Smooth muscle cell (in vitro differentiated cells): ENCODE data around the gene SDHB. TPM values are rescaled to one million over a fixed set of nuclear protein-coding genes. Genes with fewer than 3 reads are reported as not detected.

Experiments
- DNase-seq: peaks from one replicate; lab custom pipeline; 2025; ENCODE audit not compliant: unreplicated experiment; lab: John Stamatoyannopoulos, UW
- H2AFZ ChIP-seq: fragments of 200-600 bp; sonication (generic); 2 replicates; pipeline ENCODE4 v1.6.0; 2016; ENCODE audit warnings: antibody characterized with exemption, low read depth, mild to moderate bottlenecking
- H3F3A ChIP-seq: fragments of 200-600 bp; sonication (generic); 2 replicates; pipeline ENCODE4 v1.6.0; 2017; ENCODE audit warnings: antibody characterized with exemption, low read depth
- H3K27ac ChIP-seq: fragments of 200-600 bp; sonication (generic); 2 replicates; pipeline ENCODE4 v1.5.1; 2016; ENCODE audit warnings: low read depth, mild to moderate bottlenecking
- H3K27me3 ChIP-seq: fragments of 200-600 bp; sonication (generic); 2 replicates; pipeline ENCODE4 v1.6.1; 2016; ENCODE audit warnings: low read depth, mild to moderate bottlenecking
- H3K36me3 ChIP-seq: fragments of 200-600 bp; sonication (generic); 2 replicates; pipeline ENCODE4 v1.5.1; 2016; ENCODE audit warnings: low read depth
- H3K4me1 ChIP-seq: fragments of 200-600 bp; sonication (generic); 2 replicates; pipeline ENCODE4 v1.5.1; 2016; ENCODE audit warnings: low read depth
- H3K4me2 ChIP-seq: fragments of 200-600 bp; sonication (generic); 2 replicates; pipeline ENCODE4 v1.6.0; 2016; ENCODE audit warnings: mild to moderate bottlenecking
- H3K4me3 ChIP-seq: fragments of 200-600 bp; sonication (generic); 2 replicates; pipeline ENCODE4 v1.5.1; 2016; ENCODE audit warnings: mild to moderate bottlenecking
- H3K79me2 ChIP-seq: fragments of 200-600 bp; sonication (generic); 2 replicates; pipeline ENCODE4 v1.6.0; 2016; ENCODE audit warnings: low read depth, mild to moderate bottlenecking
- H3K9ac ChIP-seq: fragments of 200-600 bp; sonication (generic); 2 replicates; pipeline ENCODE4 v1.6.0; 2016; ENCODE audit warnings: low read depth
- H3K9me3 ChIP-seq: fragments of 200-600 bp; sonication (generic); replicated peaks from 2 replicates; pipeline ENCODE4 v1.5.1; 2016; ENCODE audit warnings: low read depth
- H4K20me1 ChIP-seq: fragments of 200-600 bp; sonication (generic); 2 replicates; pipeline ENCODE4 v1.6.0; 2016; ENCODE audit warnings: low read depth
- WGBS: methylation state at CpG from one replicate; pipeline ENCODE4 v1.1.7; 2016; ENCODE audit warnings: low lambda C conversion rate; 5-methylcytosine and 5-hydroxymethylcytosine counted together
- polyA plus RNA-seq: library from polyadenylated mRNA; unstranded; fragments of >200 nt; fragmentation: Nextera tagmentation; extraction: Ambion mirVana; gene quantifications from 2 replicates; pipeline ENCODE4 v1.2.1, GENCODE V29; 2016
- total RNA-seq: library from RNA; depleted of rRNA; stranded (reverse); fragments of >200 nt; gene quantifications from 2 replicates; pipeline ENCODE4 v1.2.3, GENCODE V29; 2014
- TF ChIP-seq, protein P1 (sequence below): fragments of 200-600 bp; sonication (generic); IDR thresholded peaks from 2 replicates; pipeline ENCODE4 v1.5.1; 2017; ENCODE audit warnings: borderline replicate concordance, mild to moderate bottlenecking, antibody characterized with exemption; ENCODE audit not compliant: insufficient read depth, poor library complexity, severe bottlenecking

The SDHB gene
- total and polyA plus RNA-seq, 2 experiments from 2014 or later = 123 to 174 TPM

GRCh38 chr1:16999863-17000262 is 54.0 kb downstream of the SDHB start:
- Histone ChIP-seq H3K4me2 (no peak overlapping the region), H3K4me3 (no peak overlapping the region), H3K9me3 (no peaks in the 10 kb centered on the region), H4K20me1 (peaks cover 8% of the 10 kb centered on the region), H3K4me1 (no peaks in the 10 kb centered on the region), H2AFZ (no peak overlapping the region), H3K27me3 (no peaks in the 10 kb centered on the region), H3K27ac (no peak overlapping the region), H3F3A (no peaks in the 10 kb centered on the region), H3K9ac (no peak overlapping the region), H3K36me3 (no peaks in the 10 kb centered on the region), H3K79me2 (no peaks in the 10 kb centered on the region)
- DNase-seq = no peak
- WGBS = 91% methylated on average over 8 of the region's 8 CpGs
- TF ChIP-seq, protein P1, sequence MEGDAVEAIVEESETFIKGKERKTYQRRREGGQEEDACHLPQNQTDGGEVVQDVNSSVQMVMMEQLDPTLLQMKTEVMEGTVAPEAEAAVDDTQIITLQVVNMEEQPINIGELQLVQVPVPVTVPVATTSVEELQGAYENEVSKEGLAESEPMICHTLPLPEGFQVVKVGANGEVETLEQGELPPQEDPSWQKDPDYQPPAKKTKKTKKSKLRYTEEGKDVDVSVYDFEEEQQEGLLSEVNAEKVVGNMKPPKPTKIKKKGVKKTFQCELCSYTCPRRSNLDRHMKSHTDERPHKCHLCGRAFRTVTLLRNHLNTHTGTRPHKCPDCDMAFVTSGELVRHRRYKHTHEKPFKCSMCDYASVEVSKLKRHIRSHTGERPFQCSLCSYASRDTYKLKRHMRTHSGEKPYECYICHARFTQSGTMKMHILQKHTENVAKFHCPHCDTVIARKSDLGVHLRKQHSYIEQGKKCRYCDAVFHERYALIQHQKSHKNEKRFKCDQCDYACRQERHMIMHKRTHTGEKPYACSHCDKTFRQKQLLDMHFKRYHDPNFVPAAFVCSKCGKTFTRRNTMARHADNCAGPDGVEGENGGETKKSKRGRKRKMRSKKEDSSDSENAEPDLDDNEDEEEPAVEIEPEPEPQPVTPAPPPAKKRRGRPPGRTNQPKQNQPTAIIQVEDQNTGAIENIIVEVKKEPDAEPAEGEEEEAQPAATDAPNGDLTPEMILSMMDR = no peak

- H3K27ac ChIP-seq = no peak overlapping the region
- no peak for DNase-seq
Observed at GRCh38 chr1:16998589-16998988, 55.2 kb downstream of the SDHB start.

GRCh38 chr1:16996845-16997244 is 57.0 kb downstream of the SDHB start:
- TF ChIP-seq, protein P1 = no peak
- H3K27me3 ChIP-seq = no peaks in the 10 kb centered on the region
- no peak for DNase-seq
- no peak overlapping the region for H3K4me2 ChIP-seq
- H3K9ac ChIP-seq = no peak overlapping the region
- H3K27ac ChIP-seq = no peak overlapping the region
- H3K4me1 ChIP-seq = no peaks in the 10 kb centered on the region
- no peak overlapping the region for H3K4me3 ChIP-seq
- H3K36me3 ChIP-seq = no peaks in the 10 kb centered on the region
- H2AFZ ChIP-seq = no peak overlapping the region
- H3K79me2 ChIP-seq = no peaks in the 10 kb centered on the region
- no peaks in the 10 kb centered on the region for H3F3A ChIP-seq
- WGBS = 97% methylated on average over 14 of the region's 14 CpGs
- H4K20me1 ChIP-seq = no peaks in the 10 kb centered on the region
- no peaks in the 10 kb centered on the region for H3K9me3 ChIP-seq

More at GRCh38 chr1:16998589-16998988, 55.2 kb downstream of the SDHB start:
- no peaks in the 10 kb centered on the region for H4K20me1 ChIP-seq
- no peak overlapping the region for H3K4me3 ChIP-seq
- no peaks in the 10 kb centered on the region for H3K36me3 ChIP-seq
- 96% methylated on average over 10 of the region's 10 CpGs for WGBS
- H3F3A ChIP-seq = no peaks in the 10 kb centered on the region
- H3K9ac ChIP-seq = no peak overlapping the region
- no peaks in the 10 kb centered on the region for H3K79me2 ChIP-seq
- no peaks in the 10 kb centered on the region for H3K4me1 ChIP-seq
- H3K27me3 ChIP-seq = no peaks in the 10 kb centered on the region
- no peak overlapping the region for H3K4me2 ChIP-seq
- no peaks in the 10 kb centered on the region for H3K9me3 ChIP-seq
- TF ChIP-seq, protein P1 = no peak
- no peak overlapping the region for H2AFZ ChIP-seq

DNA sequence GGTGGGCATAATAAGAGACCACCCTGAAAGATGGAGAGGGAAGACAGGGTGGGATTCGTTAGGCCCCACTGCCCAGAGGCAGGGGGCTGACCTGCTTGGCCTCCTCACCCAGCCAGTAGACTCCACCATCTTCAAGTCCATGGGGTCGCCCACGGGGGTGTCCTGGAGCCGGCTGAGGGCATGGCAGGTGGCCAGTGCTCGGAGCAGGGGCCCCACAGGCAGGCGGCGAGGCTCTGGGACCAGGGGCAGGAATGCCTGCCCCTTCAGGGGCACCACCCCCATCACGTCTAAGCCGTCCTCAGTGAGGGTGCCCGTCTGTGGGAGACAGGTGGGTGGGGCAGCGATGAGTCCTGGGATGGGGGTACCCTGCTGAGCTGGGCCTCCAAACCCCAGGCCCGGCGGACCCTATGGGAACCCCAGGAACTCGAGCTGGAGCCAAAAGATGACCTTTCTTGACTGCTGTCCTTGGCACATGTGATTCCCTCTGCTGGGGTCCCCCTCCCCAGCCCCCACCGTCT is 60.3 kb downstream of the SDHB start:
- no peak overlapping the region for H3K4me3 ChIP-seq
- H3K4me2 ChIP-seq = no peak overlapping the region
- H3F3A ChIP-seq = no peaks in the 10 kb centered on the region
- no peak overlapping the region for H3K27ac ChIP-seq
- no peak for DNase-seq
- no peak overlapping the region for H3K9ac ChIP-seq
- H4K20me1 ChIP-seq = no peaks in the 10 kb centered on the region
- H2AFZ ChIP-seq = no peak overlapping the region
- H3K4me1 ChIP-seq = no peaks in the 10 kb centered on the region
- no peaks in the 10 kb centered on the region for H3K9me3 ChIP-seq
- 97% methylated on average over 15 of the region's 15 CpGs for WGBS
- no peaks in the 10 kb centered on the region for H3K36me3 ChIP-seq
- no peaks in the 10 kb centered on the region for H3K27me3 ChIP-seq
- no peaks in the 10 kb centered on the region for H3K79me2 ChIP-seq
- TF ChIP-seq, protein P1 = no peak
